HepG2 (cell line): ENCODE data around the gene TCFL5. TPM values are rescaled to one million over a fixed set of nuclear protein-coding genes. Genes with fewer than 3 reads are reported as not detected.

Experiments used
- ATAC-seq: fragments of 200-7000 bp; cut with Tn5 transposase; 3 replicates; pipeline ENCODE4 v1.9.1; 2020; ENCODE audit warnings: mild to moderate bottlenecking, moderate library complexity
- BruUV-seq: library from RNA; stranded (reverse); fragments of 400-500 nt; replicated peaks from 2 replicates; lab custom pipeline; 2021; lab: Mats Ljungman, UMichigan
- CTCF ChIA-PET: fragments of 300-600 bp; formaldehyde crosslinking; extraction: SDS; loops from one replicate; lab custom pipeline; 2021; ENCODE audit warnings: low total read pairs, inconsistent platforms, low intra/inter-chr PET ratio; lab: Yijun Ruan, JAX
- POLR2A ChIA-PET: fragments of 350-600 bp; sonication (Branson Sonifier 250); formaldehyde crosslinking; loops from one replicate; lab custom pipeline; 2020; ENCODE audit warnings: antibody characterized with exemption, inconsistent platforms; lab: Yijun Ruan, JAX
- DNase-seq: peaks from one replicate; pipeline ENCODE4 v3.0.0-alpha.2; 2015; ENCODE audit warnings: low spot score
- FAIRE-seq: peaks from 3 replicates; lab custom pipeline; 2011; peaks lifted over from hg19 to GRCh38; lab: Jason Lieb, UNC
- H2AFZ ChIP-seq: one replicate; pipeline ENCODE4 v1.6.1; 2011; ENCODE audit warnings: low read length, inconsistent platforms
- H3K27ac ChIP-seq: fragments of 300-600 bp; 3 replicates; pipeline ENCODE4 v1.8.0; 2011; ENCODE audit warnings: mixed run types, mild to moderate bottlenecking, mixed read lengths, low read length, inconsistent platforms; ENCODE audit not compliant: insufficient read depth; ENCODE audit errors: extremely low read length
- H3K27me3 ChIP-seq, 2 experiments: fragments of 200-600 bp in 1 of 2; 2 replicates in 1 of 2; 3 replicates in 1 of 2; pipeline versions ENCODE4 v1.6.0 to v1.8.0; 2011; ENCODE audit warnings: low read length in 2 of 2, mild to moderate bottlenecking in 2 of 2, moderate library complexity in 2 of 2, inconsistent platforms in 1 of 2; ENCODE audit not compliant: insufficient read depth in 2 of 2, control insufficient read depth in 1 of 2
- H3K36me3 ChIP-seq, 2 experiments: fragments of 200-600 bp in 1 of 2; replicated peaks in 1 of 2; 2 replicates in 1 of 2; 3 replicates in 1 of 2; pipeline versions ENCODE4 v1.5.1 to v1.8.0; 2011; ENCODE audit warnings: low read length in 2 of 2, inconsistent platforms in 1 of 2; ENCODE audit not compliant: insufficient read depth in 2 of 2, control insufficient read depth in 1 of 2
- H3K4me1 ChIP-seq: 2 replicates; pipeline ENCODE4 v1.5.1; 2012; ENCODE audit warnings: low read length, inconsistent platforms; ENCODE audit not compliant: insufficient read depth
- H3K4me2 ChIP-seq: 2 replicates; pipeline ENCODE4 v1.6.0; 2011; ENCODE audit warnings: low read depth, low read length, inconsistent platforms
- H3K4me3 ChIP-seq, 3 experiments: fragments of 200-600 bp in 1 of 3; sonication (generic), shearing (Covaris generic) in 1 of 3; replicated peaks in 1 of 3; 2 replicates each; pipeline ENCODE4 v1.5.1; 2011 to 2016; ENCODE audit warnings: low read length in 3 of 3, inconsistent platforms in 2 of 3, low read depth in 2 of 3, mild to moderate bottlenecking in 2 of 3, control low read depth in 1 of 3, mixed read lengths in 1 of 3; ENCODE audit not compliant: insufficient read depth in 1 of 3
- H3K79me2 ChIP-seq: one replicate; pipeline ENCODE4 v1.6.1; 2011; ENCODE audit warnings: low read length, inconsistent platforms; ENCODE audit not compliant: insufficient read depth
- H3K9ac ChIP-seq: 2 replicates; pipeline ENCODE4 v1.6.0; 2011; ENCODE audit warnings: mild to moderate bottlenecking, low read depth, low read length, inconsistent platforms; ENCODE audit not compliant: insufficient read depth
- H3K9me3 ChIP-seq: 2 replicates; pipeline ENCODE4 v1.5.1; 2012; ENCODE audit warnings: mild to moderate bottlenecking, low read length
- H4K20me1 ChIP-seq: 2 replicates; pipeline ENCODE4 v1.6.0; 2011; ENCODE audit warnings: inconsistent platforms, mild to moderate bottlenecking, low read length, moderate library complexity; ENCODE audit not compliant: insufficient read depth
- AGO2 ChIP-seq: fragments of 200-400 bp; formaldehyde crosslinking; optimal IDR thresholded peaks from 2 replicates; pipeline ENCODE3; 2017; ENCODE audit warnings: mild to moderate bottlenecking, low read depth, low read length, moderate library complexity
- AKAP8 ChIP-seq: sonication (generic); formaldehyde crosslinking; IDR thresholded peaks from 2 replicates; pipeline ENCODE4 v1.5.1; 2020; ENCODE audit warnings: mild to moderate bottlenecking, missing genetic modification reagents
- POLR2AphosphoS5 ChIP-seq: IDR thresholded peaks from 2 replicates; pipeline ENCODE4 v1.6.1; 2012; ENCODE audit warnings: low read depth, low read length
- POLR2G ChIP-seq: fragments of 200-400 bp; formaldehyde crosslinking; IDR thresholded peaks from 2 replicates; pipeline ENCODE4 v1.6.1; 2018; ENCODE audit warnings: mild to moderate bottlenecking, low read depth, low read length, moderate library complexity
- RBM22 ChIP-seq: fragments of 200-400 bp; formaldehyde crosslinking; optimal IDR thresholded peaks from 2 replicates; pipeline ENCODE3; 2017; ENCODE audit warnings: mild to moderate bottlenecking, low read length, moderate library complexity
- TBP ChIP-seq: sonication (generic); formaldehyde crosslinking; IDR thresholded peaks from 2 replicates; pipeline ENCODE4 v1.5.0; 2020; ENCODE audit warnings: missing genetic modification reagents
- XRCC5 ChIP-seq: fragments of 200-400 bp; formaldehyde crosslinking; optimal IDR thresholded peaks from 2 replicates; pipeline ENCODE3; 2017; ENCODE audit warnings: mild to moderate bottlenecking, low read length
- ZNF230 ChIP-seq: sonication (generic); formaldehyde crosslinking; IDR thresholded peaks from 2 replicates; pipeline ENCODE4 v1.4.0; 2020; ENCODE audit warnings: mild to moderate bottlenecking, missing genetic modification reagents
- WGBS: methylation state at CpG from one replicate; pipeline ENCODE4 v1.1.6; 2017; ENCODE audit warnings: low lambda C conversion rate; 5-methylcytosine and 5-hydroxymethylcytosine counted together
- in situ Hi-C: cut with HindIII; loops from 2 replicates; pipeline ENCODE4 v1.10.0; 2017; ENCODE audit warnings: low pct_unique_long_range_greater_than_20kb; ENCODE audit not compliant: extremely low pct_ligation_motif_present
- intact Hi-C: fragments of 100-400 bp; cut with micrococcal nuclease; formaldehyde crosslinking; loops from one replicate; pipeline ENCODE4 v1.10.0; 2022; ENCODE audit not compliant: unreplicated experiment
- polyA plus RNA-seq, 8 experiments: library from polyadenylated mRNA; depleted of rRNA in 3 of 8; stranded (reverse) in 7 of 8; unstranded in 1 of 8; fragments of >200 nt; fragmentation: Illumina TruSeq in 4 of 8; extraction: Trizol in 4 of 8; gene quantifications; 2 replicates each; pipeline versions ENCODE4 v1.2.1 to v1.2.3, GENCODE V29; 2011 to 2016; ENCODE audit warnings: low read depth in 4 of 8, missing spikeins in 1 of 8, mixed read lengths in 1 of 8; ENCODE audit not compliant: insufficient read depth in 1 of 8
- total RNA-seq, 5 experiments: library from RNA; depleted of rRNA; stranded (reverse); fragments of >200 nt; fragmentation: Illumina TruSeq; extraction: Trizol; gene quantifications; 2 replicates each; pipeline ENCODE4 v1.2.3, GENCODE V29; 2016; ENCODE audit warnings: low read depth in 1 of 5
- TF ChIP-seq, protein P1 (sequence below): sonication (generic); formaldehyde crosslinking; IDR thresholded peaks from 2 replicates; pipeline ENCODE4 v1.4.0; 2020; ENCODE audit warnings: missing genetic modification reagents, mild to moderate bottlenecking, borderline replicate concordance

Gene TCFL5
- total and polyA plus RNA-seq, 2 of the 13 experiments (the other 11 are each of a cell fraction or from before 2014, with no cell fraction given) = 14.8 to 20.0 TPM

DNA sequence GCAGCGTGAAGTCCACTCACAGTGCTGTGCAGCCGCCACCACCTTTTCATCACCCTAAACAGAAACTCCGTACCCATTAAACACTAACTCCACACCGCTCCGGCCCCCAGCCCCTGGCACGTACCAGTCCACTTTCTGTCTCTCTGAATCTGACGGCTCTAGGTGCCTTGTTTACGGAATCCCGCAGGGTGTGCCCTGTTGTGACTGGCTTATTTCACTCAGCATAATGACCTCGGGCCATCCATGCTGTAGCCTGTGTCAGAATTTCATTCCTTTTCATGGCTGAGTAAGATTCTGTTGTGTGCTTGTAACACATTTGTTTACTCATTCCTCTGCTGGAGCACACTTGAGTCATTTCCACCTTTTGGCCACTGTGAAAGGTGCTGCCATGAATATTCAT, 18.0 kb downstream of the TCFL5 start:
- in situ Hi-C loops (no loop called here), intact Hi-C loops (no loop called here)
- H3K27ac ChIP-seq = no peak overlapping the region
- ChIA-PET CTCF (no interaction called here), POLR2A (no interaction called here)
- ATAC-seq = no peak
- no peak overlapping the region for H2AFZ ChIP-seq
- no peak overlapping the region for H3K4me2 ChIP-seq
- whole genome bisulfite sequencing = 96% methylated on average over 10 of the region's 10 CpGs
- no peak for FAIRE-seq
- DNase-seq = no peak
- TF ChIP-seq AKAP8 (CRISPR knock-in tag) (no peak), ZNF230 (no peak)
- TF ChIP-seq, protein P1, sequence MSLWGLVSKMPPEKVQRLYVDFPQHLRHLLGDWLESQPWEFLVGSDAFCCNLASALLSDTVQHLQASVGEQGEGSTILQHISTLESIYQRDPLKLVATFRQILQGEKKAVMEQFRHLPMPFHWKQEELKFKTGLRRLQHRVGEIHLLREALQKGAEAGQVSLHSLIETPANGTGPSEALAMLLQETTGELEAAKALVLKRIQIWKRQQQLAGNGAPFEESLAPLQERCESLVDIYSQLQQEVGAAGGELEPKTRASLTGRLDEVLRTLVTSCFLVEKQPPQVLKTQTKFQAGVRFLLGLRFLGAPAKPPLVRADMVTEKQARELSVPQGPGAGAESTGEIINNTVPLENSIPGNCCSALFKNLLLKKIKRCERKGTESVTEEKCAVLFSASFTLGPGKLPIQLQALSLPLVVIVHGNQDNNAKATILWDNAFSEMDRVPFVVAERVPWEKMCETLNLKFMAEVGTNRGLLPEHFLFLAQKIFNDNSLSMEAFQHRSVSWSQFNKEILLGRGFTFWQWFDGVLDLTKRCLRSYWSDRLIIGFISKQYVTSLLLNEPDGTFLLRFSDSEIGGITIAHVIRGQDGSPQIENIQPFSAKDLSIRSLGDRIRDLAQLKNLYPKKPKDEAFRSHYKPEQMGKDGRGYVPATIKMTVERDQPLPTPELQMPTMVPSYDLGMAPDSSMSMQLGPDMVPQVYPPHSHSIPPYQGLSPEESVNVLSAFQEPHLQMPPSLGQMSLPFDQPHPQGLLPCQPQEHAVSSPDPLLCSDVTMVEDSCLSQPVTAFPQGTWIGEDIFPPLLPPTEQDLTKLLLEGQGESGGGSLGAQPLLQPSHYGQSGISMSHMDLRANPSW (CRISPR knock-in tag) = no peak
- no peaks in the 10 kb centered on the region for H3K79me2 ChIP-seq
- H4K20me1 ChIP-seq = no peaks in the 10 kb centered on the region
- BruUV-seq = TSS peak; percentile 47
- no peak overlapping the region for H3K4me3 ChIP-seq
- no peaks in the 10 kb centered on the region for H3K4me1 ChIP-seq
- no peaks in the 10 kb centered on the region for H3K9me3 ChIP-seq
- no peaks in the 10 kb centered on the region for H3K27me3 ChIP-seq
- H3K36me3 ChIP-seq = peaks cover 15 to 31% of the 10 kb centered on the region in 2 experiments
- H3K9ac ChIP-seq = no peak overlapping the region

DNA sequence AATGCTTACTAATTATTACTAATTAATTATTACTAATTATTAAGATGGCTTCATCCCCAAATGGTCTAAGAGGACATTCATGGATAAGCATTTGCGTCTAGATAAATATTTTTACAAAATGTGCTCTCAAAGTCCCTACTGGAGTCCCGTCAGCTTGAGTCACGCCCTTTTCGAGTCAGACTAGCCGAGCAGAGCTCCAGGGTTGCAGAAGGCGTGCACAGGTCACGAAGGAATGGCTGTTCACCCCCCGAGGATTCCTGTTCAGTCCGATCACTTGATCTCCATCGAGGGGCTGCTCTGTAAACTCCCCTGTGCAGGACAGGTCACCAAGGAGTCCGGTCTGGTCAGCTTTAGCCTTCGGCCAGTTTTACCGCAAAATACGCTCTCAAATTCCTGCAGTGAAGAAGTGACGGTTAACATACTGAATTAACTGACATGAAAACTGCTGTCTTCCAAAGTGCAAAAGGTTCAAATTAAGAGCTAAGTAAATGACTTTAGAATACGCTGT, 19.9 kb downstream of the TCFL5 start:
- Histone ChIP-seq H2AFZ (no peak overlapping the region), H3K9ac (no peak overlapping the region), H3K9me3 (no peaks in the 10 kb centered on the region), H3K4me1 (peaks cover 6% of the 10 kb centered on the region; the same call in 1 of the 2 replicates), H4K20me1 (no peaks in the 10 kb centered on the region), H3K4me3 (no peak overlapping the region)
- intact Hi-C loops = no loop called here
- WGBS = 92% methylated on average over 16 of the region's 16 CpGs
- ATAC-seq (no peak), FAIRE-seq (no peak)
- POLR2A ChIA-PET = interaction anchor here (1.0 to 1.2 kb wide), 2 partner anchors 19 to 112 kb away, joined by 3 to 4 read pairs; no protein-coding TSS in a partner anchor
- peak; percentile 92 for TF ChIP-seq RBM22
- TF ChIP-seq XRCC5 = no peak
- peak; percentile 54 for TF ChIP-seq AGO2
- no peak for TF ChIP-seq TBP (CRISPR knock-in tag)
- 0 out of 2 replicates have a peak, but pooled peaks have one; percentile 31 for TF ChIP-seq POLR2AphosphoS5
- 0 out of 2 replicates have a peak, but pooled peaks have one; percentile 41 for TF ChIP-seq POLR2G
- TF ChIP-seq, all 625 proteins: peak for 4
- Histone ChIP-seq H3K27me3 (no peaks in the 10 kb centered on the region), H3K27ac (no peak overlapping the region), H3K4me2 (no peak overlapping the region), H3K79me2 (no peaks in the 10 kb centered on the region), H3K36me3 (peaks cover 12 to 27% of the 10 kb centered on the region in 2 experiments)
- no peak for DNase-seq
- in situ Hi-C loops = no loop called here
- CTCF ChIA-PET = no interaction called here
- no TSS peak for BruUV-seq
